ENCODE data around the gene COPZ2.

COPZ2 gene

DNA sequence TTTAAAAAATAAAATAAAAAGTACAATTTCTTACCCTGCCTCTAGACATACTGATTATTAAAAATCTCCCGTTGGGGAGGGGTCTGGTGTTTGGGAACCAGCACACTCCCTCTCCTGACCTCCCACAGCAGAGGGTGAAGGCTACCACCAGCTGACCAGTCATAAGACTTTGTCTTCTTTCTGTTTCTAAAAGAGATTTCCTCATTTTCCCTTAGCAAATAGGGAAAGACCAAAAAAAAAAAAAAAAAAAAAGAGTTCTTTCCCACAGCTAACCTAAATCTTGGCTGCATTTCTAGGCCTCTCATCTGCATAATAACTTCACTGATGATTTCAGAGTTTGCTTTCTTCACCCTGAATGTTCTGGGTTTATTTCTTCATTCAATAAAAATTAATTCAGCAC is 36.4 kb downstream of the COPZ2 start:
- Histone ChIP-seq H3K9ac (ENCODE audit: low read length) (no peak overlapping the region), H2BK5ac (ENCODE audit: low read length) (no peak overlapping the region), H3K56ac (ENCODE audit: low read length) (no peak overlapping the region), H3K79me2 (ENCODE audit: control insufficient read depth, insufficient read depth, low read length) (no peaks in the 10 kb centered on the region), H3K36me3 (ENCODE audit: control insufficient read depth, insufficient read depth, low read length) (no peaks in the 10 kb centered on the region), H3K23ac (ENCODE audit: low read length) (no peak overlapping the region), H3K4me2 (ENCODE audit: low read length) (no peak overlapping the region), H4K5ac (ENCODE audit: low read length) (no peak overlapping the region), H3K4me1 (ENCODE audit: control insufficient read depth, low read depth, low read length) (peaks cover 17% of the 10 kb centered on the region), H4K8ac (ENCODE audit: low read depth, low read length) (no peak overlapping the region), H3K79me1 (ENCODE audit: low read length) (no peaks in the 10 kb centered on the region), H3K27ac (ENCODE audit: low read depth, low read length) (no peak overlapping the region), H3K27me3 (ENCODE audit: insufficient read depth, low read length, poor library complexity) (no peaks in the 10 kb centered on the region), H3K4ac (ENCODE audit: low read depth, low read length) (no peak overlapping the region), H3K4me3 (ENCODE audit: low read length) (no peak overlapping the region), H2BK15ac (replicated peaks; ENCODE audit: low read depth) (no peak overlapping the region), H3K18ac (ENCODE audit: low read length) (no peak overlapping the region), H2AK5ac (ENCODE audit: low read length) (no peak overlapping the region), H2BK120ac (ENCODE audit: low read depth, low read length) (no peak overlapping the region)
- WGBS (ENCODE audit: extremely low coverage, insufficient coverage, low lambda C conversion rate), result no CpG with 5 or more reads among the region's 1 CpG
- no peak for DNase-seq

DNA sequence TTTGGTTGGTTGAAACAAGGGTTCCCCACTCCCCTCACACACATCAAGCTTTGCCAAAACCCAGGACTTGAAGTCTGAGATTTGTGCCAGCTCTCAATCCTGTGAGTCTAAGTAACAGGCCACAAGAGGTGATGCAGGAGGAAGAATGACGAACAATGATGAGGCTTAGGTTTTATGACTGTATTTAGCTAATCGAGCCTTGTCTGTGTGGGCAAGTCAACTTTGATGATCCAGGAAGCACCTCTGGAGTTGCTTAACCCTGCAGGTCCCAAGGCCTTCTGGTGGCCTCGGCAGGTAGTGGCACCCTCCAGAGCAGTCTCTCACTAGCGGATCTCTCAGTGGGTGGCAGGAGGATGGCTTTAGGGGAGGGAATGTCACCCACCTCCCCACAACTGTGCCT is 38.0 kb downstream of the COPZ2 start:
- Histone ChIP-seq H2BK5ac (ENCODE audit: low read length) (no peak overlapping the region), H3K4ac (ENCODE audit: low read depth, low read length) (no peak overlapping the region), H2BK120ac (ENCODE audit: low read depth, low read length) (no peak overlapping the region), H3K56ac (ENCODE audit: low read length) (no peak overlapping the region), H3K23ac (ENCODE audit: low read length) (no peak overlapping the region), H3K18ac (ENCODE audit: low read length) (no peak overlapping the region), H3K9ac (ENCODE audit: low read length) (no peak overlapping the region), H3K4me2 (ENCODE audit: low read length) (no peak overlapping the region), H4K8ac (ENCODE audit: low read depth, low read length) (no peak overlapping the region), H3K27ac (ENCODE audit: low read depth, low read length) (no peak overlapping the region), H3K79me1 (ENCODE audit: low read length) (no peaks in the 10 kb centered on the region), H3K36me3 (ENCODE audit: control insufficient read depth, insufficient read depth, low read length) (no peaks in the 10 kb centered on the region), H4K5ac (ENCODE audit: low read length) (no peak overlapping the region), H3K4me1 (ENCODE audit: control insufficient read depth, low read depth, low read length) (peaks cover 23% of the 10 kb centered on the region), H2BK15ac (replicated peaks; ENCODE audit: low read depth) (no peak overlapping the region), H3K4me3 (ENCODE audit: low read length) (no peak overlapping the region), H2AK5ac (ENCODE audit: low read length) (no peak overlapping the region), H3K79me2 (ENCODE audit: control insufficient read depth, insufficient read depth, low read length) (no peaks in the 10 kb centered on the region), H3K27me3 (ENCODE audit: insufficient read depth, low read length, poor library complexity) (no peaks in the 10 kb centered on the region)
- no CpG with 5 or more reads among the region's 4 CpGs for WGBS (ENCODE audit: extremely low coverage, insufficient coverage, low lambda C conversion rate)
- DNase-seq, result peak; percentile 49

DNA sequence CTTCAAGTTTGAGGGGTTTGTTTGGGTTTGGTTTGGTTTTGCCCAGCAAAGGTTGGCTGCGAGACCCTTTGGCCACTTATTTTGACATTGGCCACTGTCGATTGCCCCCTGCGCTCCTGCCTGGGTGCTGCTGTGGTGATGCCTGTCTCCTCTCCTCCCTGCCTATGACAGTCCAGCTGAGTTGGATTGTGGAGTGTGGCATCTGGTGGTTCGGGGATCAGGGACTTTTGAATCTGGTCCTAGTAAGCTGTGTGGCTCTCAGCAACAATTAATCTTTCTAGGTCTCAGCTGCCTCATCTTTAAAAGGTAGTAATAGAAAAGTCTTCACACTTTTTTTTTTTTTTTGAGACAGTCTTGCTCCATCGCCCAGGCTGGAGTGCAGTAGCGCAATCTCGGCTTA is 39.6 kb downstream of the COPZ2 start:
- H4K8ac ChIP-seq (ENCODE audit: low read depth, low read length), result no peak overlapping the region
- DNase-seq, result no peak
- H3K56ac ChIP-seq (ENCODE audit: low read length), result no peak overlapping the region
- H2BK5ac ChIP-seq (ENCODE audit: low read length), result no peak overlapping the region
- H3K36me3 ChIP-seq (ENCODE audit: control insufficient read depth, insufficient read depth, low read length), result no peaks in the 10 kb centered on the region
- peaks cover 16% of the 10 kb centered on the region for H3K4me1 ChIP-seq (ENCODE audit: control insufficient read depth, low read depth, low read length)
- no peak overlapping the region for H3K27ac ChIP-seq (ENCODE audit: low read depth, low read length)
- H3K4me3 ChIP-seq (ENCODE audit: low read length), result no peak overlapping the region
- no peak overlapping the region for H2BK120ac ChIP-seq (ENCODE audit: low read depth, low read length)
- no peaks in the 10 kb centered on the region for H3K79me1 ChIP-seq (ENCODE audit: low read length)
- no peak overlapping the region for H3K9ac ChIP-seq (ENCODE audit: low read length)
- H3K27me3 ChIP-seq (ENCODE audit: insufficient read depth, low read length, poor library complexity), result no peaks in the 10 kb centered on the region
- no CpG with 5 or more reads among the region's 7 CpGs for WGBS (ENCODE audit: extremely low coverage, insufficient coverage, low lambda C conversion rate)
- no peaks in the 10 kb centered on the region for H3K79me2 ChIP-seq (ENCODE audit: control insufficient read depth, insufficient read depth, low read length)
- no peak overlapping the region for H3K23ac ChIP-seq (ENCODE audit: low read length)
- H4K5ac ChIP-seq (ENCODE audit: low read length), result no peak overlapping the region
- H3K4me2 ChIP-seq (ENCODE audit: low read length), result no peak overlapping the region
- no peak overlapping the region for H3K4ac ChIP-seq (ENCODE audit: low read depth, low read length)
- no peak overlapping the region for H2BK15ac ChIP-seq (replicated peaks; ENCODE audit: low read depth)
- H3K18ac ChIP-seq (ENCODE audit: low read length), result no peak overlapping the region
- H2AK5ac ChIP-seq (ENCODE audit: low read length), result no peak overlapping the region

DNA sequence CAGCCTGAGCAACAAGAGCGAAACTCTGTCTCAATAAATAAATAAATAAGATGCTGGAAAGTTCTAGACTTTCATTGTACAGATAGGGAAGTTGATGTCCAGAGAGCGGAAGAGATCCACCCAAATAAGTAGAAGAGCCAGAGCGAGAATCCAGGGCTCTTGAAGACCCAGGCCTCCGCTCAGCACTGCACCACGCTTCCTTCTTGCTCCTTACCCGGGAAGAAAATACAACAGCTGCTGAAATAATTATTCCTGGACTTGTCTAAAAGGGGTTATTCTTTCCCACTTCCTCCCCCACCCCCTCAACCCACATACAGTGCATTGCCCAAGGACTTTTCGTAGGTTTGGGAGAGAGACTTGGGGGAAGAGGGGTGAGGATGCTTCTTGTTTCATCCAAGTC is 40.0 kb downstream of the COPZ2 start:
- no peak overlapping the region for H4K8ac ChIP-seq (ENCODE audit: low read depth, low read length)
- H2BK15ac ChIP-seq (replicated peaks; ENCODE audit: low read depth), result no peak overlapping the region
- H3K18ac ChIP-seq (ENCODE audit: low read length), result no peak overlapping the region
- H3K4me1 ChIP-seq (ENCODE audit: control insufficient read depth, low read depth, low read length), result peaks cover 12% of the 10 kb centered on the region
- no peaks in the 10 kb centered on the region for H3K79me1 ChIP-seq (ENCODE audit: low read length)
- H3K36me3 ChIP-seq (ENCODE audit: control insufficient read depth, insufficient read depth, low read length), result no peaks in the 10 kb centered on the region
- H3K4me3 ChIP-seq (ENCODE audit: low read length), result no peak overlapping the region
- H2BK120ac ChIP-seq (ENCODE audit: low read depth, low read length), result no peak overlapping the region
- no peak overlapping the region for H3K56ac ChIP-seq (ENCODE audit: low read length)
- no peak overlapping the region for H3K4ac ChIP-seq (ENCODE audit: low read depth, low read length)
- H3K27me3 ChIP-seq (ENCODE audit: insufficient read depth, low read length, poor library complexity), result no peaks in the 10 kb centered on the region
- no peak overlapping the region for H3K4me2 ChIP-seq (ENCODE audit: low read length)
- DNase-seq, result no peak
- H4K5ac ChIP-seq (ENCODE audit: low read length), result no peak overlapping the region
- no peak overlapping the region for H3K9ac ChIP-seq (ENCODE audit: low read length)
- no peaks in the 10 kb centered on the region for H3K79me2 ChIP-seq (ENCODE audit: control insufficient read depth, insufficient read depth, low read length)
- WGBS (ENCODE audit: extremely low coverage, insufficient coverage, low lambda C conversion rate), result no CpG with 5 or more reads among the region's 7 CpGs
- H3K27ac ChIP-seq (ENCODE audit: low read depth, low read length), result no peak overlapping the region
- no peak overlapping the region for H3K23ac ChIP-seq (ENCODE audit: low read length)
- no peak overlapping the region for H2AK5ac ChIP-seq (ENCODE audit: low read length)
- no peak overlapping the region for H2BK5ac ChIP-seq (ENCODE audit: low read length)

DNA sequence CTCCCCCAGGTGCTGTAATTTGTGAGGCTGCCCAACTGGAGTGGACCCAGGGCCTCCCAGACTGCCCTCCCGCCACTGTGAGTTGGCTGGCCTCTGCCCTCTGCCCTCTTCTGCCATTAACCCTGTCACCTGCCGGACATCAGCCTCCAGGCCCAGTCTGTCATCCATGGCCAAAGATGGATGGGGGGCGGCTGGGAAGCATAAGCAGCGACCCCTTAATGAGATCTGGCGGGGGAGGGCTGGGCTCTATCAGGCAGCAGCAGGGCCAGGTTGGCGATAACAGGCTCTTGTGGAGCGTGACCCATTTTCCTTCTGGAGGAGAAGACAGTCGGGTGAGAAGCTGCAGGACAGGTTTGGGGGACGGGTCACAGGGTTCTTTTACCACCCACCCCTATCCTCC is 41.4 kb downstream of the COPZ2 start:
- no peak overlapping the region for H2AK5ac ChIP-seq (ENCODE audit: low read length)
- no peak overlapping the region for H3K4me2 ChIP-seq (ENCODE audit: low read length)
- no CpG with 5 or more reads among the region's 9 CpGs for WGBS (ENCODE audit: extremely low coverage, insufficient coverage, low lambda C conversion rate)
- H2BK15ac ChIP-seq (replicated peaks; ENCODE audit: low read depth), result no peak overlapping the region
- H3K4me1 ChIP-seq (ENCODE audit: control insufficient read depth, low read depth, low read length), result peaks cover 13% of the 10 kb centered on the region
- H3K36me3 ChIP-seq (ENCODE audit: control insufficient read depth, insufficient read depth, low read length), result no peaks in the 10 kb centered on the region
- H4K5ac ChIP-seq (ENCODE audit: low read length), result no peak overlapping the region
- no peaks in the 10 kb centered on the region for H3K79me2 ChIP-seq (ENCODE audit: control insufficient read depth, insufficient read depth, low read length)
- DNase-seq, result no peak
- H3K23ac ChIP-seq (ENCODE audit: low read length), result peak overlapping the region; percentile 39
- no peak overlapping the region for H3K27ac ChIP-seq (ENCODE audit: low read depth, low read length)
- no peak overlapping the region for H3K4me3 ChIP-seq (ENCODE audit: low read length)
- no peaks in the 10 kb centered on the region for H3K79me1 ChIP-seq (ENCODE audit: low read length)
- H3K56ac ChIP-seq (ENCODE audit: low read length), result peak overlapping the region; percentile 32
- H3K18ac ChIP-seq (ENCODE audit: low read length), result no peak overlapping the region
- H2BK120ac ChIP-seq (ENCODE audit: low read depth, low read length), result no peak overlapping the region
- H3K4ac ChIP-seq (ENCODE audit: low read depth, low read length), result no peak overlapping the region
- H3K9ac ChIP-seq (ENCODE audit: low read length), result no peak overlapping the region
- no peak overlapping the region for H2BK5ac ChIP-seq (ENCODE audit: low read length)
- no peaks in the 10 kb centered on the region for H3K27me3 ChIP-seq (ENCODE audit: insufficient read depth, low read length, poor library complexity)
- no peak overlapping the region for H4K8ac ChIP-seq (ENCODE audit: low read depth, low read length)

DNA sequence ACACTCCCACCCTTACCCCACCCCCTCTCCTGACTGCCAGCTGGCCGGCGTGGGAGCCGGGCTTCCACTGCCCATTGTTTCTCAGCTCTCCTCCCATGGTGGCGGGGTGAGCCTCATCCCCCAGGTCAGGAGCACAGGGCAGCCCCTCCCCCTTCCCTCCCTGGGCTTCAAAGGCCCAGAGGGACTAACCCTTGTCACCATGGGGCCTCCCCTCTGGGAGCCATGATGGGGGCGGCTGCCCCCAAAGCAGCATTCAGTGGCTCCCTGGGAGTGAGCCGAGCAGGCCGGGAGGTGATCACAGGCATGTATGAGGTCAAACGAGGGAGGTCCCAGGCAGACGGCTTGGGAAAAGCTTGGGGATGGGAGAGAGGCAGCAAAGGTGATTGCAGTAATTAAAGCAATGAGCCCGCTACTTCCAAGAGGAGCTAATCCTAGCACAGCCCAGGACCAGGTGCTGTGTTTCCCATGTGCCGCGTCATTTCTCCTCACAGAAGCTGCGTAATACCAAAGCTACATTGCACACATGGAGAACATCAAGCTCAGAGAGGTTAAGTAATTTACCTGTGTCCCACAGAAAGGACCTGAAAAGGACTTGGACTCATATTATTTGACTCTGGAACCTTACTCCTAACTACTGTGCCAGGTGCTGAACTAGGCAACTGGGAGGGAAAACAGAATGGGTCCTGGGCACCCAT is 42.2 kb downstream of the COPZ2 start:
- Histone ChIP-seq H3K9ac (ENCODE audit: low read length) (no peak overlapping the region), H3K4me1 (ENCODE audit: control insufficient read depth, low read depth, low read length) (peaks cover 16% of the 10 kb centered on the region)

More for the DNA sequence above, 42.2 kb downstream of the COPZ2 start:
- peak; percentile 33 for DNase-seq
- H2BK5ac ChIP-seq (ENCODE audit: low read length), result no peak overlapping the region
- peak overlapping the region; percentile 73 for H3K23ac ChIP-seq (ENCODE audit: low read length)
- no peak overlapping the region for H2BK120ac ChIP-seq (ENCODE audit: low read depth, low read length)
- H4K5ac ChIP-seq (ENCODE audit: low read length), result no peak overlapping the region
- no peak overlapping the region for H3K18ac ChIP-seq (ENCODE audit: low read length)
- H3K27ac ChIP-seq (ENCODE audit: low read depth, low read length), result no peak overlapping the region
- H3K4ac ChIP-seq (ENCODE audit: low read depth, low read length), result no peak overlapping the region
- H3K79me1 ChIP-seq (ENCODE audit: low read length), result no peaks in the 10 kb centered on the region
- H3K36me3 ChIP-seq (ENCODE audit: control insufficient read depth, insufficient read depth, low read length), result no peaks in the 10 kb centered on the region
- peak overlapping the region; percentile 54 for H3K56ac ChIP-seq (ENCODE audit: low read length)
- no peak overlapping the region for H3K4me3 ChIP-seq (ENCODE audit: low read length)
- H2AK5ac ChIP-seq (ENCODE audit: low read length), result no peak overlapping the region
- H3K27me3 ChIP-seq (ENCODE audit: insufficient read depth, low read length, poor library complexity), result no peaks in the 10 kb centered on the region
- no peaks in the 10 kb centered on the region for H3K79me2 ChIP-seq (ENCODE audit: control insufficient read depth, insufficient read depth, low read length)
- WGBS (ENCODE audit: extremely low coverage, insufficient coverage, low lambda C conversion rate), result no CpG with 5 or more reads among the region's 13 CpGs
- H3K4me2 ChIP-seq (ENCODE audit: low read length), result no peak overlapping the region
- no peak overlapping the region for H4K8ac ChIP-seq (ENCODE audit: low read depth, low read length)
- no peak overlapping the region for H2BK15ac ChIP-seq (replicated peaks; ENCODE audit: low read depth)

All from mesendoderm (in vitro differentiated cells).